ENCODE data around the gene FEM1B. TPM values are rescaled to one million over a fixed set of nuclear protein-coding genes. Genes with fewer than 3 reads are reported as not detected.

FEM1B gene
- total and polyA plus RNA-seq, 7 donors: 11.4 to 64.2 (median 54.7) TPM

DNA sequence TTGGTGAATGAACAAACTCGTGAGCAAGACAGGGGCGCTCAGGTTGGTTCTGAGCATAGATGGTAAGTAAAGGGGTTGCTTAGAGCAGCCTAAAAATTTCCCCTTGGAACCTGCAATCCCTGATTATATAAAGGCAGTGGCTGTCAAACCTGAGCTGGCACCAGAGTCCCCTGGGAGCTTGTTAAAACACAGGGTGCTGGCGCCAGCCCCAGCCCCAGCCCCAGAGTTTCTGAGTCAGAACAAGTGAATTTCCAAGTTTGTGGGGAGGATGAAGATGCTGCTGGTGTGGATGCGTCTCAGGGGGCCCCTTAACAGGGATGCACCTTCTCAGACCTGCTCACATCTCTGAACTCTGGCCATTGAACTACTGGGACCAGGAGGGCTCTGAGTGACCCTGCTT is 48.2 kb downstream of the FEM1B start:
- Histone ChIP-seq H3K27ac (no peak overlapping the region), H3K27me3 (no peaks in the 10 kb centered on the region), H3K4me3 (no peak overlapping the region), H3K4me1 (no peaks in the 10 kb centered on the region), H3K36me3 (no peaks in the 10 kb centered on the region), H3K9me3 (no peaks in the 10 kb centered on the region)
- no peak for TF ChIP-seq EP300 (IDR thresholded peaks at IDR 0.05)
- no peak for TF ChIP-seq POLR2A (IDR thresholded peaks at IDR 0.05)
- TF ChIP-seq, protein P1, sequence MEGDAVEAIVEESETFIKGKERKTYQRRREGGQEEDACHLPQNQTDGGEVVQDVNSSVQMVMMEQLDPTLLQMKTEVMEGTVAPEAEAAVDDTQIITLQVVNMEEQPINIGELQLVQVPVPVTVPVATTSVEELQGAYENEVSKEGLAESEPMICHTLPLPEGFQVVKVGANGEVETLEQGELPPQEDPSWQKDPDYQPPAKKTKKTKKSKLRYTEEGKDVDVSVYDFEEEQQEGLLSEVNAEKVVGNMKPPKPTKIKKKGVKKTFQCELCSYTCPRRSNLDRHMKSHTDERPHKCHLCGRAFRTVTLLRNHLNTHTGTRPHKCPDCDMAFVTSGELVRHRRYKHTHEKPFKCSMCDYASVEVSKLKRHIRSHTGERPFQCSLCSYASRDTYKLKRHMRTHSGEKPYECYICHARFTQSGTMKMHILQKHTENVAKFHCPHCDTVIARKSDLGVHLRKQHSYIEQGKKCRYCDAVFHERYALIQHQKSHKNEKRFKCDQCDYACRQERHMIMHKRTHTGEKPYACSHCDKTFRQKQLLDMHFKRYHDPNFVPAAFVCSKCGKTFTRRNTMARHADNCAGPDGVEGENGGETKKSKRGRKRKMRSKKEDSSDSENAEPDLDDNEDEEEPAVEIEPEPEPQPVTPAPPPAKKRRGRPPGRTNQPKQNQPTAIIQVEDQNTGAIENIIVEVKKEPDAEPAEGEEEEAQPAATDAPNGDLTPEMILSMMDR (IDR thresholded peaks at IDR 0.05): no peak
- no peak for TF ChIP-seq POLR2AphosphoS5 (IDR thresholded peaks at IDR 0.05)
- DNase-seq: no peak
- 72 to 85% methylated on average over 4 of the region's 4 CpGs for WGBS, 2 donors
- intact Hi-C loops (cut with DNase I): no loop called here

DNA sequence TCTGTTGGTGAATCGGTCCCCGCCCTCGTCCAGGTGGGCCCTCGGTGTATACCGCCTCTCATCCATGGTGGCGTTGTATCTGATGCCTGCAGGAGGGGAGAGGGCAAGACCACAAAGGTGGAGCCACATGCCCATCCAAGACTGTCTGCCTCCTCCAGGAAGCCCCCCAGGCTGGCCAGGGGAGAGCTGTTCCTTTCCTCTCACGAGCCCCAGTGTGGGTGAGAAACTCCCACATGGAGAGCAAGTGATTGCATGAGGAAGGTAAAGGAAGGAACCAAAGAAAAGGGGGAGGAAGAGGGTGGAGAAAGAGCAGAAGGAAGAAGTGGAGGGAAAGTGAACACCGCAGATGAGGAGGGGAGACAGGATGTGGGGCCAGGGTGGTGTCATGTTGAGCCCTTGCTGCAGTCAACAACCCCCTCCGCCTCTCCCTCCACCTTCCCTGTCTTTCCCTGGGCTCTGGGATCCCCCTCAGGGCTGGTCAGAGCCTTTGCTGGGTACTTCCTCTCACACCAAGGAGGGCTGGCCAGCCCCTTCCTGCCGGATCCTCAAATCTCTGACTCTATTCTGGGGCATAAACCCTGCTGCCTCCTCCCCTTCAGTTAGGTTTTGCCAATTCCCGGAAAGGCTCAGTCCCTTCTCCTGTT is 49.3 kb downstream of the FEM1B start:
- DNase-seq: no peak
- TF ChIP-seq, protein P1 (IDR thresholded peaks at IDR 0.05): no peak
- TF ChIP-seq POLR2A (IDR thresholded peaks at IDR 0.05): no peak
- no peak for TF ChIP-seq EP300 (IDR thresholded peaks at IDR 0.05)
- no peak for TF ChIP-seq POLR2AphosphoS5 (IDR thresholded peaks at IDR 0.05)
- Histone ChIP-seq H3K4me1 (no peaks in the 10 kb centered on the region), H3K4me3 (no peak overlapping the region), H3K27me3 (no peaks in the 10 kb centered on the region), H3K36me3 (no peaks in the 10 kb centered on the region), H3K9me3 (no peaks in the 10 kb centered on the region), H3K27ac (no peak overlapping the region)
- intact Hi-C loops (cut with DNase I): no loop called here
- WGBS, 2 donors: 71 to 73% methylated on average over 11 of the region's 11 CpGs

DNA sequence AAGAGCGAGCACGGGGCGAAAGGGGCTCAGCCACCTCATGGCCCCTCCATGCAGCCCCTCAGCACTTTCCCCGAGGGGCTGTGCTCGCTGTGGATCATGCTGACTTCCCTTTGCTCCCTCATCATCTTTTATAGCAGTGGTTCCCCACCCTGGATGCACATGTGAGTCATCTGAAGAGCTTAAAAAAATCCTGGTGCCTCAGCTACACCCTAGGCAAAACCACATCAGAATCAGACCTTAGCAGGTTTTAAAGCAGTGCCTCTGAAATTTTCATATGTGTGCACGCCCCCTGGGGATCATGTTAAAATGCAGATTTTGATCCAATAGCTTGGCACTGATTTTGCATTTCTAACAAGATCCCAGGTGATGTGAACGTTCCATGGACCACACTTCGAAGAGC is 50.9 kb downstream of the FEM1B start:
- Histone ChIP-seq H3K9me3 (no peaks in the 10 kb centered on the region), H3K36me3 (no peaks in the 10 kb centered on the region), H3K27me3 (no peaks in the 10 kb centered on the region), H3K27ac (no peak overlapping the region), H3K4me1 (no peaks in the 10 kb centered on the region), H3K4me3 (no peak overlapping the region)
- intact Hi-C loops (cut with DNase I): no loop called here
- no peak for DNase-seq
- no peak for TF ChIP-seq POLR2A (IDR thresholded peaks at IDR 0.05)
- TF ChIP-seq POLR2AphosphoS5 (IDR thresholded peaks at IDR 0.05): no peak
- TF ChIP-seq, protein P1 (IDR thresholded peaks at IDR 0.05): no peak
- TF ChIP-seq EP300 (IDR thresholded peaks at IDR 0.05): no peak
- 75 to 76% methylated on average over 8 of the region's 8 CpGs for WGBS, 2 donors

DNA sequence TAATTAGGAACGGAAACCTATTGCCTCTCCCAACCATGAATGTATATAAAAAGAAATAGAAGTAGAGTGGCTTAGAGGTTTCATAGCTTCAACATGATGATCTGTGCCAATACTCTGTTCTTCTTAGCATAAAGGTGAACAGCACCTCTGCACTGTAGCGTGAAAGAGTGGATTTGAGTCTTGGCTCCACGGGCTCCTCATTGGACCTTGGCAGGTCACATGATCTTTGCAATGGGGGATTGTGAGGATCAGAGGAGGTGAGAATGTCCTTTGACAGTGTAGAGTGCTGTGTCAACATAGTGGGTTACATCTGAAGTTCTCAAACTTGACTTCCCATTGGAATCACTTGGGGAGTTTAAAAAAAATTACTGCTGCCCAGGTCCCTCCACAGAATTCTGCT is 51.4 kb downstream of the FEM1B start:
- intact Hi-C loops (cut with DNase I): no loop called here
- TF ChIP-seq POLR2AphosphoS5 (IDR thresholded peaks at IDR 0.05) (no peak), POLR2A (IDR thresholded peaks at IDR 0.05) (no peak), EP300 (IDR thresholded peaks at IDR 0.05) (no peak)
- TF ChIP-seq, protein P1 (IDR thresholded peaks at IDR 0.05): no peak
- DNase-seq: no peak
- Histone ChIP-seq H3K36me3 (no peaks in the 10 kb centered on the region), H3K9me3 (no peaks in the 10 kb centered on the region), H3K4me3 (no peak overlapping the region), H3K27ac (no peak overlapping the region), H3K4me1 (no peaks in the 10 kb centered on the region), H3K27me3 (no peaks in the 10 kb centered on the region)
- WGBS, 2 donors: 87 to 95% methylated on average over 3 of the region's 3 CpGs

DNA sequence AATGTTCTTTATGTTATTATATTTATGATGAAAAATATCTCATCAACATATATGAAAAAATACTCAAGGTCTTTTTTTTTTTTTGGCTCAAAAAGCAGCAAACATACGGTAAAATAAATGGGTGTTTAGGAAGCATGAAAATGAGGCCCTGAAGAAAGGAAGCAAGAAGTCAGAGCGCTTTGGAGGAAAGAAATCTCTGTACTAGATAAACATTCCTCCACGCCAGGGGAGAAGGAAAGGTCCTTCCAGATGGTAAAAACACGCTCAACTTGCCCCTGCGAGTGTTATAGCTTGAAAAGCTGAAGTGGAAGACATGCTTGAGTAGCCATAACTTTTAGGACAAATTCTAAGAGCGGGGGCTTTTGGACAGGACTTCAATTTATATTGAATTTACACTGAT is 52.9 kb downstream of the FEM1B start:
- H3K27ac ChIP-seq: no peak overlapping the region
- no peak overlapping the region for H3K4me3 ChIP-seq
- no peaks in the 10 kb centered on the region for H3K9me3 ChIP-seq
- no peak for DNase-seq
- H3K27me3 ChIP-seq: no peaks in the 10 kb centered on the region
- TF ChIP-seq POLR2A (IDR thresholded peaks at IDR 0.05) (no peak), POLR2AphosphoS5 (IDR thresholded peaks at IDR 0.05) (no peak), EP300 (IDR thresholded peaks at IDR 0.05) (no peak)
- TF ChIP-seq, protein P1 (IDR thresholded peaks at IDR 0.05): no peak
- WGBS, 2 donors: 49 to 65% methylated on average over 6 of the region's 6 CpGs
- intact Hi-C loops (cut with DNase I): no loop called here
- H3K36me3 ChIP-seq: no peaks in the 10 kb centered on the region
- peaks cover 0 to 7% (median 0%) of the 10 kb centered on the region in 4 donors for H3K4me1 ChIP-seq

All from sigmoid colon (tissue), 7 donors.